DMS79 (cell line): ENCODE measurements around the gene LRRC37A3.
"Not testable (repeated sequence)": the region's sequence is repeated elsewhere in the genome, so short reads cannot be mapped to it uniquely, and the experiment has no call there.

Experiments used
- DNase-seq: peaks from one replicate; lab custom pipeline; 2025; lab: John Stamatoyannopoulos, UW

The LRRC37A3 gene

DNA sequence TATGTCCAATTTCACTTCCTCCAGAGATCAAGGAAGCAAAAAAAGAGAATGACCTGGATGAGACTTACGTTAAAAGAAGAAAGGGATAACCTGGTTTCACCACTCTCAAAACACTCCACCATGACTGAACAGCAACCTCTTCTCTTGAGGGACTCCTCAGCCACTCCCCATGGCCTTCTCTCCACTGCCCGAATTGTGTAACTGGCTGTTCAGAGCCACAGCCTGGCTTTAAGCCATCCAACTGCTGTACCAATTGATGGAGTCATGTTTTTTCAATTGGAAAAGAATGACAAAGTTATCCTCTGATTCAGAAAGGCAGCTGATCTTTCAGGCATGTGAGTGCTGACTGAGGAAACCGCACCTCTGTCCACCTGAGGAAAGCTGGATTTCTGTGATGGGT lies 85.2 kb downstream of the LRRC37A3 start:
- not testable (repeated sequence) for DNase-seq

DNA sequence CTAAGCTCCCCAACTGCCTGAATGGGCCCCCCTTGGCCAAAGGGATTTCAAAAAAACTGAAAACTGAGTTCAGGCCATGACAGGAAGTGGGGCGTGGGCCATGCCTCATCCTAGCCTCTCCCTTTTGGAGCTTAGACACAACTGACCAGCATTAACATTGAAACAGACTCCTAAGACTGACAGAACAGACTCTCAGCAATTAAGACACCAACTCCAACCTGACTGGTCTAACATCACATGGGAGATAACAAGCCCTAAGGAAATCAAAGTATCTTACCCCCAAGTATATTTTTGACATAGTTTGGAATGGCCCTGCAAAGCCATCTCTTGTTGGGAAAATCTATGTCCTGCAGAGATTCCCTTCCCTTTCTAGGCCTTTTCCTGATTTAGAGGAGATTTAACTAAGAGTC lies 88.6 kb downstream of the LRRC37A3 start:
- not testable (repeated sequence) for DNase-seq

DNA sequence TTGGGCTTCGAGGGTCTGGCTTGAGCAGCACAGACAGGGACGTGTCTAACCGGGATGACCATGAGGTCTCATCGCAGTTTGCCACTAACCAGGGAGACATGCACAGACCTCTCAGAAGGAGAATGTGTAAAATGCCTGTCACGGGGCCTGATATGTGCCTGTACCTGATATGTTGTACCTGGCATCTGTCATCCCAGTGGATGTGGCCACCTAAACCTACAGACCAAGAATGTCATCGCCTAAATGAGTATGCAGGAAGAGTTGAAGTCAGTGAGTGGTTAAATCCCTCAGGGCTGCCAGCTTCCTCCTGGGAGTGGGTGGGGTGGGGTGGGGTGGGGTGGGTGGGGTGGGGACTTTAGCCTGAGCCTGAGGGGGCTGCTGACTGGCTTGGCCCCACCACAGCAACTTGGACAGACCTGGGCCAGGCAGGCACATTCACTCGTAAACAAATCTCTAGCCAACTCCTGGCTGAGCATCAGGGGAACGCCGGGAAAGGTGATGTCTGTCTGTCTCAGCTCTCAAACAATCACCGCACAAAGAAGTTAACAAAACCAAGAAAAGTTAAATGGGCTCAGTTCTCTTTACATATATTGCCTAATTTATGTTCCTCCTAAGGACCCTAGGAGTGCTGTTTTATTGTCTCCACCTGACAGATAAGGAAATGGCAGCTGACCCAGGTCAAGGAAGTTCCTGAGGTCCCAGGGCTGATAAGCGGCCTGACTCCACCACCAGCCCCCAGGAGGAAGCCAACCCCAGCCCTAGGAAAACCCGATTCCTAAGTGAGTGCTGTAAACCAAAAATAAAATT lies 89.3 kb downstream of the LRRC37A3 start:
- DNase-seq: not testable (repeated sequence)

DNA sequence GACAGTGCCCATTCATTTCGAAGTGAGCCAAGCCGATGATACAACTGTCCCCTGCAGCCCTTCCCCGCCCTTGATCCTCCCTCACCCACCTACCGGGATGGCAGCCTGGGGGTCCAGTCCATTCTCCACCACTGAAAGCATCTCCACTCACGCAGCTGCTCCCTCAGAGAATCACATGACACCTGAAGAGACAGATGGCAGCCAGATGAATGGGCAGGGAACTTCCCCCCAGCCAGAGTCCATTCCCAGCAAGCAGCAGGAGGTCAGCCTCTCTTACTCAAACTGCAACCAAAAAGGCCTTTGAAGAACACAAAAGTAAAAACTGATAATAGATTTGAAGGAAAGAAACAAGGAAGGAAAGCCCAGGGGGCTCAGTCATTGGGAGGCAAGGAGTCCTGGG lies 90.2 kb downstream of the LRRC37A3 start:
- DNase-seq: not testable (repeated sequence)

DNA sequence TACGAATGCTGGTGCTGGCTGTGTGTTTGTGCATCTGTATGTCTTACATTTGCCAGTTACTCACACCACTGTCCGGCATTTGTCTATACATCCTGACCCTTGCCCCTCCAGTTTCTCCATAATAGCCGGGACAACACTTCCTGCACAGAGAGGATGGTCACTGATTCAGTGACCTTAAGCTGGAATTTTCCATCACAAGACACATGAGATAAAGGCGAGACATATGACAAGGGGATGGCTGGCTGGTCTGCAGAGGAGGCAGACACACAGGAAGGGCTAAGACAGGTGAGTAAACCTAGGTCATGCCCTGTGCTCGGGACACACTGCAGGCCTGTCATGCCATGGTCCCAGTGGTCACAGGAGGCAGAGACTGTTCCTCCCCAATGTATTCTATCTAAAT lies 100.4 kb downstream of the LRRC37A3 start:
- DNase-seq: not testable (repeated sequence)

DNA sequence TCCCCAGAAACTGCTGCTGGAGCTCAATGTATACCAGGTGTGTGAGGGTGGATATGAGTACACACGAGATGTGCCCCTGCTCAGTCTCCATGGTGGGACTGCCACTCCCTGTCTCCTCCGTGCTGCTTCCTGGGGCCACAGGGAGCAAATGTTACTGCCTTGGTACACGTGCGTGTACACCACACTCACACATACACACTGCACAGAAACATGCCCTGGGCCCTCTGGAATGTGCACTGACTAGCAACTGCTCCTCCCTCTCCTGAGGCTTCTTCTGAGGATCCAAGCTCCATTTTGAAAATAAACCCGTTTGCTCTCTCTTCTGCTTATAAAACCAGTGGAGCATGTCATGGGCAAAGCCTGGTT lies 103.5 kb downstream of the LRRC37A3 start:
- not testable (repeated sequence) for DNase-seq

DNA sequence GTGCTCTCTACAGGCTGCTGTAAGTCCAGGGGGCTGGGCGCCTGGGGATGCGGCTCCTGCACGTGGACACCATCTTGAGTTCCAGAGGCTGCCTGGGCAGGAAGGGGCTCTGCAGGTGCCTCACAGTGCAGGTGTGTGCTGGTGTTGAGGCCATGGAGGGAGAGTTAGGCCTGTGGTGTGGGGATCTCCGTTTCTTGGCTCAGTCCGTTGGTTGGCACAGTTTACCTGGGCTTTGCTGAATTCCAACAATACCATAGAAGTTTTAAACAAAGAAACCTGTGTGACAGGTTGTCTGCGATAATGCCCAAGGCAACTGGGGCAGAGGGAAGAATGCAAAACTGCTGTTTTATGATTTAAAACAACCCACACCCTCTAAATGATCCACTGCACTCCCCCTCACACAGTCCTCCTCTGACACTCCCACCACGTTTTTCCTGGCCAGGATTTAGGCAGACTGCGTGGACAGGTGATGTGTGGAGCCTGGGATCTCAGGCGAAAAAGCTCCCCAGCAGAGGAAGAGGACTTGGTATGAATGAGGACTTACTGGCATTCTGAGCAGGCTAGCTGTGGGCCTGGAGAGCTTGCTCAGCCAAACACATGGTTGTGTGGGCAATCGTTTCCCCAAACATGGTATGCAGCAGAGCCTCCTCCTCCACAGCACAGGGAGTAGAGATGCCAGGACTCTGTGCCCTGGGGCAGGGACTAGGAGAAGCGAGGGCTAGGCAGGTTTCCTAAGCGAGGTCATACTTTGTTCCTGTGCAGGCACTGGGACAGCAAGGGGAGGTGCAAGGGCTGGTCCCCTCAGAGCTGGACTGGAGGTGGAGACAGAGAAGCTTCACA lies 104.1 kb downstream of the LRRC37A3 start:
- not testable (repeated sequence) for DNase-seq

DNA sequence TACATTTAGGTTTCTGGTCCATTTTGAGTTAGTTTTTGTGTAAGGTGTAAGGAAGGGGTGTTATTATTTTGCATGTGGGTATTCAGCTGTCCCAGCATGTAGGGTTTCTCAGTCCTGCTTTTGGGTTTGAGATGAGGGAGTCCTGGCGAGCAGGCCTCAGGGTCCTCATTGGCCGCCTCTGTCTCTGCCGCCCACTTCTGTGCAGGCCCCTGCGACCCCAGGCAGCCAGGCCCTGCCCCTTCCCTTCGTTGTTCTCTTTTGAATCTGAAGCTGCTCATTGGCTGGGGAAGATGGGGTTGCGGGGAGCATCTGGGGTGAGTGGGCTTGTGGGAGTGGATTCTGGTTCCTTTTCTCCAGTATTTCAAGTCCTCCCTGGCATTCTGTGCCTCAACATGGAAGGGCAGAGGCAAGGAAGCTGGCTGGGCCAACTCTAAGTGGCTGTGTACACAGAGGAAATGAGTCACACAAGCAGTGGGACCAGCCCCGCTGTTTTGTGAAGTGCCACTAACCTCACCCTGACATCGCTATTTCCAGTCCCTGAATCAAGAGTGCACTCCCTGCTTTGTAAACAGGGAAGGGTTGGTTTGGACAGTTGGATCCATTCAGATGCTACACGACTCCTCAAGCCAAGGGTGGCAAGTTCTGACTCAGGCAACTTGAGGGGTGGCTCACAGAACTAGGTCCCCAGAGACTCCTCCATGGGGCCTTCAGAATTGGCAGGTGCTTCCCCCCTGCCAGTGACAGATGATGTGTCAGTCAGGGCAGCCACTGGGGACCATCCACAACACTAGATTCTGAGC lies 110.9 kb downstream of the LRRC37A3 start:
- DNase-seq: peak; percentile 11
